HFFc6 (cell line): ENCODE results near the gene LETM1. TPM values are rescaled to one million over a fixed set of nuclear protein-coding genes. Genes with fewer than 3 reads are reported as not detected.

ENCODE experiments used
- DNase-seq: peaks from one replicate; pipeline ENCODE4 v3.0.0-alpha.2; 2018
- H3K27ac Mint-ChIP-seq: 2 replicates; pipeline ENCODE4 v1.8.0; 2020; ENCODE audit warnings: mild to moderate bottlenecking, mixed read lengths
- H3K27me3 Mint-ChIP-seq: 2 replicates; pipeline ENCODE4 v1.8.0; 2021; ENCODE audit warnings: mild to moderate bottlenecking, moderate library complexity, mixed read lengths; ENCODE audit not compliant: insufficient read depth
- H3K36me3 Mint-ChIP-seq: 2 replicates; pipeline ENCODE4 v1.8.0; 2021; ENCODE audit warnings: low read depth, mixed read lengths
- H3K4me1 Mint-ChIP-seq: 2 replicates; pipeline ENCODE4 v1.8.0; 2020; ENCODE audit warnings: low read depth, mixed read lengths
- H3K4me3 Mint-ChIP-seq: 2 replicates; pipeline ENCODE4 v1.8.0; 2020; ENCODE audit warnings: mild to moderate bottlenecking, moderate library complexity, mixed read lengths
- H3K9me3 Mint-ChIP-seq: 2 replicates; pipeline ENCODE4 v1.8.0; 2020; ENCODE audit warnings: mild to moderate bottlenecking, mixed read lengths
- CTCF ChIP-seq: fragments of 200-600 bp; sonication (generic); IDR thresholded peaks from 2 replicates; pipeline ENCODE4 v1.5.0; 2021; ENCODE audit warnings: antibody characterized with exemption, mild to moderate bottlenecking
- total RNA-seq, 6 experiments: library from RNA; stranded (reverse); fragmentation: NEBNext Ultra II Directional; extraction: Animal tissue kit (Norgen Biotek cat#: 25700); gene quantifications; 2 replicates in 1 of 6; 3 replicates in 5 of 6; pipeline ENCODE4 v1.2.3, GENCODE V29; 2021

LETM1 gene
- total RNA-seq, 6 experiments from 2014 or later = 47.4 to 64.0 (median 53.3) TPM

GRCh38 chr4:1824746-1825145 lies 31.2 kb downstream of the LETM1 start:
- H3K36me3 Mint-ChIP-seq = peaks cover 4% of the 10 kb centered on the region; the same call in 1 of the 2 replicates
- H3K27ac Mint-ChIP-seq = no peak overlapping the region
- H3K27me3 Mint-ChIP-seq = peaks cover 3% of the 10 kb centered on the region
- no peaks in the 10 kb centered on the region for H3K9me3 Mint-ChIP-seq
- H3K4me1 Mint-ChIP-seq = no peaks in the 10 kb centered on the region
- H3K4me3 Mint-ChIP-seq = no peak overlapping the region
- DNase-seq = no peak
- no peak for TF ChIP-seq CTCF

- Mint-ChIP-seq H3K9me3 (no peaks in the 10 kb centered on the region), H3K27ac (no peak overlapping the region), H3K27me3 (no peaks in the 10 kb centered on the region; the same call in 1 of the 2 replicates), H3K4me3 (no peak overlapping the region), H3K4me1 (no peaks in the 10 kb centered on the region), H3K36me3 (peaks cover 11% of the 10 kb centered on the region)
- no peak for TF ChIP-seq CTCF
- no peak for DNase-seq
Measured at GRCh38 chr4:1823545-1823932, 32.4 kb downstream of the LETM1 start.

GRCh38 chr4:1822568-1823544 lies 33.1 kb downstream of the LETM1 start:
- H3K36me3 Mint-ChIP-seq = peaks cover 11% of the 10 kb centered on the region
- H3K27me3 Mint-ChIP-seq = no peaks in the 10 kb centered on the region; the same call in 1 of the 2 replicates
- no peak for DNase-seq
- no peak overlapping the region for H3K4me3 Mint-ChIP-seq
- no peak overlapping the region for H3K27ac Mint-ChIP-seq
- H3K4me1 Mint-ChIP-seq = no peaks in the 10 kb centered on the region
- TF ChIP-seq CTCF = no peak
- H3K9me3 Mint-ChIP-seq = no peaks in the 10 kb centered on the region

- Mint-ChIP-seq H3K4me1 (no peaks in the 10 kb centered on the region), H3K27me3 (no peaks in the 10 kb centered on the region; the same call in 1 of the 2 replicates), H3K27ac (no peak overlapping the region), H3K36me3 (peaks cover 11% of the 10 kb centered on the region), H3K9me3 (no peaks in the 10 kb centered on the region), H3K4me3 (no peak overlapping the region)
- TF ChIP-seq CTCF = no peak
- DNase-seq = no peak
Measured at GRCh38 chr4:1821679-1822567, 34.0 kb downstream of the LETM1 start.

GRCh38 chr4:1819816-1820215 lies 36.1 kb downstream of the LETM1 start:
- no peaks in the 10 kb centered on the region for H3K4me1 Mint-ChIP-seq
- no peak for TF ChIP-seq CTCF
- peaks cover 16% of the 10 kb centered on the region for H3K36me3 Mint-ChIP-seq
- peaks cover 2% of the 10 kb centered on the region; the same call in 1 of the 2 replicates for H3K27me3 Mint-ChIP-seq
- DNase-seq = no peak
- H3K4me3 Mint-ChIP-seq = no peak overlapping the region
- no peaks in the 10 kb centered on the region for H3K9me3 Mint-ChIP-seq
- H3K27ac Mint-ChIP-seq = no peak overlapping the region
